NCI-H2029 (cell line): Measurements from ENCODE around the gene OSBP2.

ENCODE experiments used
- DNase-seq: peaks from one replicate; lab custom pipeline; 2025; lab: John Stamatoyannopoulos, UW

Gene OSBP2

GRCh38 chr22:30809086-30809485, 114.4 kb downstream of the OSBP2 start:
- no peak for DNase-seq

- DNase-seq: no peak
Observed at GRCh38 chr22:30810105-30810504, 115.4 kb downstream of the OSBP2 start.

- DNase-seq: no peak
Observed at GRCh38 chr22:30813936-30814335, 119.3 kb downstream of the OSBP2 start.

GRCh38 chr22:30816413-30816812, 121.7 kb downstream of the OSBP2 start:
- DNase-seq: no peak

GRCh38 chr22:30821381-30821780, 126.7 kb downstream of the OSBP2 start:
- DNase-seq: no peak

- no peak for DNase-seq
Observed at GRCh38 chr22:30821863-30822215, 127.2 kb downstream of the OSBP2 start.

DNA sequence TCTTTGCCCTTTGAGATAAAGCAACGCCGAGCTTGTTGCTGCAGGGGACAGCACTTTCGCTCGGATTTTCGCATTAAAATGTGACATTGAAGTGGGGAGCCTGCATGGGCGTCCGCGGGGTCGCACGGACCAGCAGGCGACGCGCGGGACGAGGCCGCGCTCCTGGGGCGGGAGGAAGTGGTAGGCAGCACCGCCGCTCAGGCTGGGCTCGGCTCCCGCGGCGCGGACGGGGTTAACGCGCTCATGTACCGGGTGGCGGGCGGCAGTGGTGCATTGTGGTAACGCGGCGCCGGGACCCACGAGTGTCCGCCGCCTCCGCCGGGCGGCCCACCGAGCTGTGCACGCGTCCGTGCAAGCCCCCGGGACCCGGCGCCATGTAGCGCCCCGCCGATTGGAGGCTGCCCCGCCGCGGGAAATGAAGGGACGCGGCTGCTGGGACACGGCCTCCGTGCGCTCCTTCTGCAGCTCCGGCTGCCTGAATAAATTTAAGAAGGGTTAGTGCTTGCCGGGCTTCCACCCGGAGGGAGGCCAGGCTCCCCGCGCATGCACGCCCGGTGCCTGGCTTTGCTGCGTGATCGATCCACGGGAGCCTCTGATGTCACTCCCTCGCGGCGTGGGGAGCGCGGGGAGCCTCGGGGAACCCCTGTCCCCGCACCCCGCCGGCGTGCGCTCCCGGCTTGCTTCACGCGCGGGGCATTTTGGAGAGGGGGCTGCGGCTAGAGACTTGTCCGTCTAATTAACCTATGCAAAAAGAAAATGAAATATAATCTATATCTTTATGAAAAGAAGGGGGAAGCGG, 127.7 kb downstream of the OSBP2 start:
- no peak for DNase-seq

GRCh38 chr22:30823015-30823370, 128.3 kb downstream of the OSBP2 start:
- DNase-seq: no peak

DNA sequence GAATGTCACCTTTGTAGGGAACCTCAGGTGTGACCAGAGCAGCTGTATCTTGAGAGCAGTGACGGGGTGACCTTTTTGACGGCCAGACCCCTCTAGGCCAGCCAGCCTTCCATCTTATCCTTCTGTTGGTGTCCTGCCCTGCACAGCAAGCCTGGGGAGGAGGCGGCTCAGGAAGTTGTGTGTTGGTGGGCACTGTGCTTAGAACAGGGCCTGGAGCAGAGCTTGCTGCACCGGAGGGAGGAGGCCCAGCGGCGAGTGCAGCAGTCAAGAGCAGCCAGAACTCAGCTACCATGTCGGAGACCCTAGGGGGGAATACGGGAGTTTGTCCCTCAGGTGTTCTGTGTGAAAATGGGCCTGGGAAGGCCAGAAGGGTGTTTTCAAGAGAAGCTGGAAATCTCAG, 129.4 kb downstream of the OSBP2 start:
- no peak for DNase-seq

DNA sequence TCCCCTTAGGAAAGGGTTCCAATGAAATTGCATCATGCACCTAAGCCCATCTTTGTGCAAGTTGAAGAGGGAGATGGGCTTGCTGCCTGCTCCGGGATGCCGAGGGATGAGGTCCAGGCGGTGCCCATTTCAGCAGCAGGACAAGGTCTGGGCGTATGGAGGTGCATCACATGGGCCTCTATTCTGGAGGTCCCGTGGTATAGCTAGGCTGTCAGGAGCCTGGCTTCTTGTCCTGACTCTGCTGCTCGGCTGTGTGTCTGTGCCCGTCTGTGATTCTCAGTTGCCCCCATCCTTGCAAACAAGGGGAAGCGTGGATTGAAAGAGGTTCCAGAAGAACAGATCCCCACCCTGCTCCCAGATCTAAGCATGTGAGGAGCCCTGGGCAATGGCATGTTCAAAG, 130.0 kb downstream of the OSBP2 start:
- no peak for DNase-seq

- no peak for DNase-seq
Observed at GRCh38 chr22:30825711-30826505, 131.2 kb downstream of the OSBP2 start.

DNA sequence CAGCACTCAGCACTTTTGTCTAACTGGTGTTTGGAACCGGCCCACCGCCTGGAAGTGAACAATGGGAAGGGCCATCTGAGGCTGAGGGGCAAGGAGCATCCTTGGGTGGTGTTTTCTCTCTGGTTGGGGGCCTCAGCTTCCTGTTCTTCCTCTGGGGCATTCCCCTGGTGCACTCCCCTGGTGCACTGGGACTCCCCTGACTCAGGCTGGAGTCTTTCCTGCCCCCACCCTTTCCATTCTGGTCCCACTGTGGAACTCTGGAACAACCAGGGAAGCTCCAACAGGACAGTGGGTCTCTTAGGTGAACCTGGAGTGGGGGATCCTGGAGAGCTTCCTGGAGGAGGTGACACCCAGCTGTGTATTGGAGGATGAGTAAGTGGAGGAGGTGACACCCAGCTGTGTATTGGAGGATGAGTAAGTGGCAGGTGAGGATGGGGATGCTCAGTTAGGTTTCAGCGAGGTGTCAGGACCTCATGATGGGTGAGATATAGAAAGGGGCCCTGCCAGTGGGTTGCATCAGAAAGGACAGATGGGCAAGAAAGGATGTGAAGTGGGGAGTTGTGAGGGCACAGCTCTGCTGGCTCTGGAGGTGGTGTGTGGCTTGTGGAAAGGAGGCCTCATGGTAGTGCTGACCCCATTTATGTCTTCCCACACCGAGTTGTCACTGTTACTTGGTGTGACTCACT, 132.1 kb downstream of the OSBP2 start:
- DNase-seq: no peak

- no peak for DNase-seq
Observed at GRCh38 chr22:30827646-30828045, 133.0 kb downstream of the OSBP2 start.

GRCh38 chr22:30828187-30829155, 133.8 kb downstream of the OSBP2 start:
- no peak for DNase-seq

- no peak for DNase-seq
Observed at GRCh38 chr22:30829901-30830550, 135.4 kb downstream of the OSBP2 start.

- no peak for DNase-seq
Observed at GRCh38 chr22:30830907-30831306, 136.2 kb downstream of the OSBP2 start.

DNA sequence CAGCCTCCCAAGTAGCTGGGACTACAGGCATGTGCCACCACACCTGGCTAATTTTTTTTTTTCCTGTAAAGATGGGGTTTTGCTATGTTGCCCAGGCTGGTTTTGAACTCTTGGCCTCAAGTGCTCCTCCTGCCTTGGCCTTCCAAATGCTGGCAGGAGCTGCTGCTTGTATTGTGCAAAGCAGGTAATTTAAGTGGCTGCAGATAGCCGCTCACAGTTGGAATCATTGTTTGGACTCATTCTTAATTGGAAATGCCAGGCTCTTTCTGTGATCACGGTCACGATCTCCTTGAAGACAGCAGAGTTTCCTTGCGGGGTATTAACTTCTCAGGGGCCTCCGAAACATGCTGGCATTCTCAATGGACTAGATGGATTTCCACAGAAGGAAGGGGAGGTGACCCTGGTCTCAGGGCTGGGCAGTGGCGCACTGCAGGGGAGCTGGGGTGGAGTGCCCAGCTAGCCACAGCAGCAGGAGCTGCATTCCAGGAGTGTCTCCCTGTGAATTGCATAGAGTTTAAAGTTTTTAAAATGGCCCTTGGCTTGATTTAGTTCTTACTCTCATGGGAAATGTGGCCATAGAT, 137.8 kb downstream of the OSBP2 start:
- no peak for DNase-seq

DNA sequence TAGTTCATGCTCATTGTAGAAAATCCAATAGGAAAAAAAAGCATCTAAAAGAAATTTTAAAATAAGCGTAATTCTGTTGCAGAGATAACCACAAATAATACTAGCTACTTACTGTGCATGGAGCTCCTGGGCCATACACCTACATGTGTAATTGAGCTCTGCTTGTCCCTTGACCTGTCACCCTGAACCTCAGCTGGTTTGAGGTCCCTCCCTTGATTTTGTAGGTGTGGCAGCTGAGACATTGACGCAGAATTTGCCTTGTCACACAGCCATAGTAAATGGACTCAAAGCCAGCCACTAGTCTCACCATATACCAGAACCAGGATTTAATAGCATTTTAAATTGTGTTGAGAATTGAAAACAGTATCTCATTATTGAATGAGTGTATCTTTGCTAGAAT, 138.6 kb downstream of the OSBP2 start:
- no peak for DNase-seq

DNA sequence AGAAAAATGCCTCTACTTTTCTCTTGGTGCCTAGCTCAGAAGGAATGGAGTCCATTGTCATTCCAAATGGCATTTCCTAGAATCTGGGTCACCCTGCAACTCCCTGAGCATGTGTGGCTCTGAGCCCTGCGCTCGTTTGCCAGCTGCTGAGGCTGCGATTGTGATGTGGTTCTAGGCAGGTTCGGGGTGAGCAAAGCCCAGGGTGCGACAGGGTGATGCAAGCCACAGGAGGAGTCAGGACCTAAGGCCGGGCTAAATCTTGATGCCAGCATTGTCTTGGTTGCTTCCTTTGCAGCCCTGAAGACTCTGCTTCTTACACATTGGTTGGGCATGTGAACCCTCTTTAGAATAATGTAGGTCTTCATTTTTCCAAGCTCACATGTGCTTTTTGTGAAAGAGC, 142.9 kb downstream of the OSBP2 start:
- DNase-seq: no peak

DNA sequence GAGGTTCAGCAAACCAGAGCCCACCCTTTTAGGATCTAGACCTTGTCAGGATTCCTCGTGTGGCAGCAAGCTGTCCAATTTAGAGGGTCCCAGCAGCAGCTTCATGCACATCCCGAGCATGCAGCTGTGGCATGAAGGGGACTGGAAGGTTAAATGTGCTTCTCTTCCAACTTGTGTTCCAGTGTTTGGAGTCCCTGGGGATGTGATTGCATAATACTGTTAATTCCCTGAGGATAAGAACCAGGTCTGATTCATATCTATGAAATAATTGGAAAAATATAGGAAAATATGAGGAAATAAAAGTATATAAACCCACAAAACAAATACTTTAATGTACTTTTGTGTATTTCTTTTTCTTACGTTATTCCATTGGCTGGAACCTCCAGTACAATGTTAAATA, 143.4 kb downstream of the OSBP2 start:
- DNase-seq: no peak

GRCh38 chr22:30841273-30841672, 146.6 kb downstream of the OSBP2 start:
- DNase-seq: no peak
